ENCODE measurements around the gene RPL14. TPM values are rescaled to one million over a fixed set of nuclear protein-coding genes. Genes with fewer than 3 reads are reported as not detected.

The RPL14 gene
- total RNA-seq, 1 donor from 2014 or later = 670 TPM

DNA sequence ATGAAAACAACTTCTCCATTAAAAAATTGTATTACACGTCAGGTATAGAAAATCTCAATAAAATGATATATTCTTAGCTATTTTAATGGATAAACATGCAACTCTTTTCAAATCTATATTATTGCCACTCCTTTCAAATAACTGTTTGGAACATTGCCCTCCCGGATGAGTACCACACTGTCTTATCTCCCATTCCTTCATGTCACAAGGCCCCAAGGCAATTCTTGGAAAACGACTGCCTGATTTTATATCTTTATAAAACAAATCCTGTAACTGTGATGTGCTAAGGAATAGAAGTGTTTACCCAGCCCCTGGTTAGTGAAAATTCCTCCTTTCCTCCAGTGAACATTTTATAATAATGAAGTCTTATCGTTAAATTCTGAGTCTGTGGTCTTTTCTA lies 13.6 kb downstream of the RPL14 start:
- TF ChIP-seq, protein P1, sequence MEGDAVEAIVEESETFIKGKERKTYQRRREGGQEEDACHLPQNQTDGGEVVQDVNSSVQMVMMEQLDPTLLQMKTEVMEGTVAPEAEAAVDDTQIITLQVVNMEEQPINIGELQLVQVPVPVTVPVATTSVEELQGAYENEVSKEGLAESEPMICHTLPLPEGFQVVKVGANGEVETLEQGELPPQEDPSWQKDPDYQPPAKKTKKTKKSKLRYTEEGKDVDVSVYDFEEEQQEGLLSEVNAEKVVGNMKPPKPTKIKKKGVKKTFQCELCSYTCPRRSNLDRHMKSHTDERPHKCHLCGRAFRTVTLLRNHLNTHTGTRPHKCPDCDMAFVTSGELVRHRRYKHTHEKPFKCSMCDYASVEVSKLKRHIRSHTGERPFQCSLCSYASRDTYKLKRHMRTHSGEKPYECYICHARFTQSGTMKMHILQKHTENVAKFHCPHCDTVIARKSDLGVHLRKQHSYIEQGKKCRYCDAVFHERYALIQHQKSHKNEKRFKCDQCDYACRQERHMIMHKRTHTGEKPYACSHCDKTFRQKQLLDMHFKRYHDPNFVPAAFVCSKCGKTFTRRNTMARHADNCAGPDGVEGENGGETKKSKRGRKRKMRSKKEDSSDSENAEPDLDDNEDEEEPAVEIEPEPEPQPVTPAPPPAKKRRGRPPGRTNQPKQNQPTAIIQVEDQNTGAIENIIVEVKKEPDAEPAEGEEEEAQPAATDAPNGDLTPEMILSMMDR (conservative IDR thresholded peaks at IDR 0.05; ENCODE audit: low read depth, low read length) = no peak
- no peak overlapping the region for H3K4me3 ChIP-seq (ENCODE audit: low read depth, low read length)
- no peak for DNase-seq (ENCODE audit: low read depth)

DNA sequence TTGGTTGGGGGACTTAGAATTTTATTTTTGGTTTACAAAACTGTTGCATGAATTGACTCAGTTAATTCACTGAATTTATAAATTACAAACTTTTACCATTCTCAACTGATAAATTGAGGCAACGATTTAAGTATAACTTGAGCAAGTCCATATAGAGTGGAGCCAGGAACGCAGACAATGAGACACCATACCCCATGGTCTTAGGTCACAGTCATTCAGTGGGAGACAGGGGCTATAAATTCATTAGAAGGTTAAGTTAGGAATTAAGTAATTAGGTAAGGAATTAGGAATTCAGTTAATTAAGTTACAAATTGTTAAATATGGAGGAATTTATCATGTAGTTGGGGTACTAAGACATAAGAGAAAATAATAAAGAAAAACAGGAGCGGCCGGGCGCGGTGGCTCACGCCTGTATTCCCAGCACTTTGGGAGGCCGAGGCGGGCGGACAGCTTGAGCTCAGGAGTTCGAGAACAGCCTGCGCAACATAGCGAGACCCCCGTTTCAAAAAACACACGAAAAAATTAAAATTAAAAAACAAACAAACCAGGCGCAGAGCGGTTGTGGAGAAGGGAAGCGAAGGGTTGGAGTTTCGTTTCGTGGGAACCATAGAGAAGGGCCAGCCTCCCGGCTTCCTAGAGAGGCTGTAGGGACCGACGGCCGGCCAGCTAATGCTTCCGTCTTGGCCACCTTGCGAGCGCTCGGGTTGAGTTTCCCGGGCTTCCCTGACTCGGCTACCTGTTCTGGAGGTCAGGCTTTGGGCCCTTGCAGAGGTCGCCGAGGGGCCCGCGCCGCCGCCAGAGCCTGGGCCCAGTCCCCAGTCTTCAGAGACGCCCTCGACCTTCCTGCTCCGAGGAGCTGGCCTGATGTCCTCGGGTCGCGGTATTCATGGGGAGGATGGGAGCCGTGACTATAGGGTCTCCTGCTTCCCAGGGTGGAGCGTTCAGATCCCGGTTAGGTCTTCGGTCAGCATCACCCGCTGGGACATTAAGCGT lies 19.6 kb downstream of the RPL14 start, which contains the start of gene ZNF619:
ZNF619 (plus strand) TSS at position 645 of the 993 bp plus-strand sequence. CDS start 858 bp downstream, outside the sequence.
- DNase-seq (ENCODE audit: low read depth) = peak; percentile 25
- TF ChIP-seq, protein P1 (conservative IDR thresholded peaks at IDR 0.05; ENCODE audit: low read depth, low read length) = no peak
- peak within 1 kb of the TSS; percentile 73 for H3K4me3 ChIP-seq (ENCODE audit: low read depth, low read length)

DNA sequence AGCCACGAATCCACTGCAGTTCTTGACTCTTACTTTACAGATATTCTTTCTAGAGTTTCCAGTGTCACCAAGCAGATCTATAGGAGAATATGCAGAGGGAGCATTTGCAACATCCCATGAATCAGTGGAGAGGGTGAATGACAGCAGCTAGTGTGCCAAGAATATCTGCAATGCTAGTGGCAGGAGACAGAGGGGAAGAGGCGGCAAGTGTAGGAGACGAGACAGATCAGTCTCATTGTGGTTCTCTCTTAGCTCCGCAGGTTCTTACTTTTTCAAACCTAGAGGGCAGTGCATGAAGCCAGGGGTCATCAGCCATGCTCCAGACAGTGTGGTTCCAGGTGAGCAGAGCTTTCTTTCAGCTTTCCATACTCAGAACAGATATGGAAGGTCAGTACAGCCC lies 20.5 kb downstream of the RPL14 start:
- H3K4me3 ChIP-seq (ENCODE audit: low read depth, low read length) = peak overlapping the region; percentile 73
- no peak for DNase-seq (ENCODE audit: low read depth)
- TF ChIP-seq, protein P1 (conservative IDR thresholded peaks at IDR 0.05; ENCODE audit: low read depth, low read length) = no peak

DNA sequence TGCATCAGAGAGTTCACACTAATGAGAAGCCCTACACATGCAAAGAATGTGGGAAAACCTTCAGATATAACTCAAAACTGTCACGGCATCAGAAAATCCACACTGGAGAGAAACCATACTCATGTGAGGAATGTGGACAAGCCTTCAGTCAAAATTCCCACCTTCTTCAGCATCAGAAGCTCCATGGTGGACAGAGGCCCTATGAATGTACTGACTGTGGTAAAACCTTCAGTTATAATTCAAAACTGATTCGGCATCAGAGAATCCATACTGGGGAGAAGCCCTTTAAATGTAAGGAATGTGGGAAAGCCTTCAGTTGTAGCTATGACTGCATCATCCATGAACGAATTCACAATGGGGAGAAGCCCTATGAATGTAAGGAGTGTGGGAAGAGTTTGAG lies 30.0 kb downstream of the RPL14 start:
- TF ChIP-seq, protein P1 (conservative IDR thresholded peaks at IDR 0.05; ENCODE audit: low read depth, low read length) = no peak
- H3K4me3 ChIP-seq (ENCODE audit: low read depth, low read length) = no peak overlapping the region
- no peak for DNase-seq (ENCODE audit: low read depth)

DNA sequence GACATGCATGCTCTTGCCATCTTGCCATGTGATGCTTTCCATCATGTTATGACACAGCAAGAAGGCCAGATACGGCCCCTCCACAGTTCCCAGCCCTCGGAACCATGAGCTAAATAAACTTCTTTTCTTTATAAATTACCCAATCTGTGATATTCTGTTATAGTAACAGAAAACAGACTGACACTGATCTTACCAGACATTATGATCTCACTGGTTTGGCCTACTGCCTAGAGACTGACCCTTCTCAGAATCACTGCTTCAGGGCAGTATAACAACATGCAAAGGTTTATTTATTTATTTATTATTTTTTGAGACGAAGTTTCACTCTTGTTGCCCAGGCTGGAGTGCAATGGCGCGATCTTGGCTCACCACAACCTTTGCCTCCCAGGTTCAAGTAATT lies 33.8 kb downstream of the RPL14 start:
- H3K4me3 ChIP-seq (ENCODE audit: low read depth, low read length) = no peak overlapping the region
- TF ChIP-seq, protein P1 (conservative IDR thresholded peaks at IDR 0.05; ENCODE audit: low read depth, low read length) = no peak
- no peak for DNase-seq (ENCODE audit: low read depth)

DNA sequence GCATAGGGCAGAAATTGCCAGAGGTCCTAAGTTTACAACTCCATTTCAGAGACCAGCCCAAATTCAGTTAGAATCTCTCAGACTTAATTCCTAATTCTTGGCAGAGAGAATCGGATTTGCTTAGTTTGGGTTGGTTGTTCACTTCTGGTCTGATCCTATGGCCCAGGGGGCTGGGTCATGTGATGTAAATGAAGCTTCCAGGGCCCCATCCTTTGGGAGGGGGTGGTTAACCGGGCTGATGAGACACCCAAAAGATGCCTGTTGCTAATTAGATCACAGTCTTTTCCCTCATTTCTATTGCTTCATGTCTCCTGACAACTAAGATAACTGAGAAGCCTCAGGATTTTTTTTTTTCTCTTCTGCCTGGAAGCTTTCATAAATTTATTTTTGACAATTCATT lies 37.6 kb downstream of the RPL14 start:
- TF ChIP-seq, protein P1 (conservative IDR thresholded peaks at IDR 0.05; ENCODE audit: low read depth, low read length) = no peak
- no peak overlapping the region for H3K4me3 ChIP-seq (ENCODE audit: low read depth, low read length)
- no peak for DNase-seq (ENCODE audit: low read depth)
